Caco-2 (cell line): ENCODE measurements around the gene MMP28. TPM values are rescaled to one million over a fixed set of nuclear protein-coding genes. Genes with fewer than 3 reads are reported as not detected.

ENCODE experiments used
- BruUV-seq: library from RNA; stranded (reverse); fragments of 400-500 nt; replicated peaks from 2 replicates; lab custom pipeline; 2021; lab: Mats Ljungman, UMichigan
- CTCF ChIA-PET: fragments of 300-600 bp; sonication (Branson Sonifier 250); formaldehyde crosslinking; loops from one replicate; lab custom pipeline; 2022; ENCODE audit warnings: antibody characterized with exemption; lab: Charles Lee
- POLR2A ChIA-PET: fragments of 300-600 bp; sonication (Branson Sonifier 250); formaldehyde crosslinking; loops from one replicate; lab custom pipeline; 2022; ENCODE audit warnings: antibody characterized with exemption; lab: Charles Lee
- DNase-seq, 2 experiments: peaks; one replicate each; pipeline versions ENCODE4 v3.0.0 to v3.0.0-alpha.2; 2020 to 2022
- H3K27me3 ChIP-seq: replicated peaks from 2 replicates; pipeline ENCODE4 v1.6.0; 2011; ENCODE audit warnings: low read length; ENCODE audit not compliant: control insufficient read depth, insufficient read depth
- H3K36me3 ChIP-seq: 2 replicates; pipeline ENCODE4 v1.5.1; 2011; ENCODE audit warnings: low read length; ENCODE audit not compliant: control insufficient read depth, insufficient read depth
- H3K4me1 ChIP-seq: fragments of 250-450 bp; sonication (Bioruptor Pico); 2 replicates; pipeline ENCODE4 v1.5.1; 2020; ENCODE audit warnings: mild to moderate bottlenecking
- H3K4me3 ChIP-seq: 2 replicates; pipeline ENCODE4 v1.5.1; 2011; ENCODE audit warnings: low read depth, mild to moderate bottlenecking, control low read depth, low read length
- H3K9me3 ChIP-seq: fragments of 250-450 bp; sonication (Bioruptor Pico); 2 replicates; pipeline ENCODE4 v1.5.1; 2020; ENCODE audit warnings: mild to moderate bottlenecking, moderate library complexity
- H3K27ac Mint-ChIP-seq: one replicate; pipeline ENCODE4 v1.8.0; 2022; ENCODE audit warnings: mixed read lengths; ENCODE audit not compliant: unreplicated experiment
- H3K27me3 Mint-ChIP-seq: one replicate; pipeline ENCODE4 v1.8.0; 2022; ENCODE audit warnings: mixed read lengths; ENCODE audit not compliant: insufficient read depth, unreplicated experiment
- H3K36me3 Mint-ChIP-seq: one replicate; pipeline ENCODE4 v1.8.0; 2022; ENCODE audit warnings: mild to moderate bottlenecking, mixed read lengths; ENCODE audit not compliant: insufficient read depth, unreplicated experiment
- H3K4me1 Mint-ChIP-seq: one replicate; pipeline ENCODE4 v1.8.0; 2022; ENCODE audit warnings: low read depth, mixed read lengths; ENCODE audit not compliant: unreplicated experiment
- H3K4me3 Mint-ChIP-seq: one replicate; pipeline ENCODE4 v1.8.0; 2022; ENCODE audit warnings: mild to moderate bottlenecking, moderate library complexity, mixed read lengths; ENCODE audit not compliant: unreplicated experiment
- H3K9me3 Mint-ChIP-seq: one replicate; pipeline ENCODE4 v1.8.0; 2022; ENCODE audit warnings: mixed read lengths; ENCODE audit not compliant: unreplicated experiment
- CTCF ChIP-seq, 2 experiments: fragments of 200-600 bp in 1 of 2; IDR thresholded peaks; 1 replicate in 1 of 2; 2 replicates in 1 of 2; pipeline versions ENCODE4 v1.5.1 to v1.8.0; 2011 to 2022; ENCODE audit warnings: antibody characterized with exemption in 1 of 2, control low read depth in 1 of 2, inconsistent platforms in 1 of 2, low read depth in 1 of 2, low read length in 1 of 2, mild to moderate bottlenecking in 1 of 2, moderate library complexity in 1 of 2; ENCODE audit not compliant: insufficient read depth in 1 of 2, severe bottlenecking in 1 of 2, unreplicated experiment in 1 of 2
- intact Hi-C: fragments of 100-400 bp; cut with micrococcal nuclease; formaldehyde crosslinking; loops from one replicate; pipeline ENCODE4 v1.10.0; 2022; ENCODE audit not compliant: unreplicated experiment
- total RNA-seq: library from RNA; stranded (reverse); gene quantifications from 2 replicates; pipeline ENCODE4 v1.2.3, GENCODE V29; 2022

Gene MMP28
- total RNA-seq, 1 experiment from 2014 or later: not detected

GRCh38 chr17:35775583-35775982 lies 19.9 kb downstream of the MMP28 start:
- ChIA-PET POLR2A (no interaction called here), CTCF (interaction anchor here (5.2 kb wide), 1 partner anchor 12 kb away, joined by 25 read pairs; no protein-coding TSS in a partner anchor)
- Mint-ChIP-seq H3K36me3 (no peaks in the 10 kb centered on the region), H3K4me1 (peaks cover 7% of the 10 kb centered on the region), H3K4me3 (no peak overlapping the region), H3K9me3 (no peaks in the 10 kb centered on the region), H3K27me3 (peaks cover 8% of the 10 kb centered on the region), H3K27ac (no peak overlapping the region)
- BruUV-seq: no TSS peak
- no peaks in the 10 kb centered on the region for H3K36me3 ChIP-seq
- H3K4me1 ChIP-seq: no peaks in the 10 kb centered on the region
- H3K9me3 ChIP-seq: no peaks in the 10 kb centered on the region
- no peak for TF ChIP-seq CTCF (IDR thresholded peaks at IDR 0.05; ENCODE audit: insufficient read depth in 1 of 2, low read depth in 1 of 2, low read length in 1 of 2, severe bottlenecking in 1 of 2, unreplicated experiment in 1 of 2)
- no peak for DNase-seq
- intact Hi-C loops: no loop called here
- H3K4me3 ChIP-seq: no peak overlapping the region
- no peaks in the 10 kb centered on the region for H3K27me3 ChIP-seq

DNA sequence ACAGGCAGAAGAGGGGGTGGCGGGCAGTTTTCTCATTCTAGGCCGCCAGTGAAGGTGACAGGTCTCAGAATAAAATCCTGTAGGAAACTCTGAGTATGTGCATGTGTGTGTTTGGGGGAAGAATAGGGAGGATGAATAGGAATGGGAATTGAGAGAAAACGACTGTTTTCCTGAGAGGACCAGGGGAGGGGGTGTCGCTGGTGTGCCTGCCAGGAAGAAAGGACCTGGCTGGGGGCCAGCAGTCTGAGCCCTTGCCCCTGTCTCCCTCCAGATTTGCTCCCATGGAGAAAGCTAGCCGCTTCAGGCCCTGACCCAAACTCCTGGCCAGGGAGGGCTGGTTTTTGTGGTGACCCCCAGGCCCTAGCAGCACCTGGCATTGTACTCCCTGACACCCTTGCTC lies 20.4 kb downstream of the MMP28 start:
- Mint-ChIP-seq H3K4me3 (no peak overlapping the region), H3K36me3 (no peaks in the 10 kb centered on the region), H3K27ac (no peak overlapping the region), H3K4me1 (peaks cover 7% of the 10 kb centered on the region), H3K27me3 (peaks cover 8% of the 10 kb centered on the region), H3K9me3 (no peaks in the 10 kb centered on the region)
- intact Hi-C loops: no loop called here
- no TSS peak for BruUV-seq
- Histone ChIP-seq H3K4me1 (no peaks in the 10 kb centered on the region), H3K4me3 (no peak overlapping the region), H3K27me3 (no peaks in the 10 kb centered on the region), H3K36me3 (no peaks in the 10 kb centered on the region), H3K9me3 (no peaks in the 10 kb centered on the region)
- POLR2A ChIA-PET: no interaction called here
- TF ChIP-seq CTCF (IDR thresholded peaks at IDR 0.05; ENCODE audit: insufficient read depth in 1 of 2, low read depth in 1 of 2, low read length in 1 of 2, severe bottlenecking in 1 of 2, unreplicated experiment in 1 of 2): no peak
- no peak for DNase-seq
- CTCF ChIA-PET: interaction anchor here (2.7 to 5.2 kb wide), 2 partner anchors 11 kb away, joined by 10 to 25 read pairs; no protein-coding TSS in a partner anchor

DNA sequence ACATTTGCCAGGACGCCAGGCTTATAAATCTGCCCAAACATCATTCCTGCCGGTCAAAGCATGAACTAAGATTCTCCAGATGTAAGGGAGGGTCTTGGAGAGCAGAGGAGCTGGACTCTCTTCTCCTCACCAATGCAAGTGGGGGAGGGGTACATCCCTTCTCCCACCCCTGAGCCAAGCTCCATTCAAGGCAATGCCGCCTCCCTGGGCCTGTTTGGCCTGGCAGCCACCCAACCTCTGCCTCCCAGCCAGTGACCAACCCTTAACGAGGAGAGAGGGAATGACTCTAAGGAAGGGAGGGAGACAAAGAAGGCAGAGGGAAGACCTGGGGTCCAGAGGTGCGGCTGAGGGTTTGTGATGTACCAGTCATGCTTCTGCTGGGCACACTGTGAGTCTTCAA lies 20.9 kb downstream of the MMP28 start:
- intact Hi-C loops: no loop called here
- H3K27ac Mint-ChIP-seq: no peak overlapping the region
- ChIA-PET POLR2A (no interaction called here), CTCF (interaction anchor here (2.7 kb wide), 1 partner anchor 10 kb away, joined by 10 read pairs; no protein-coding TSS in a partner anchor)
- H3K36me3 Mint-ChIP-seq: no peaks in the 10 kb centered on the region
- no peak overlapping the region for H3K4me3 Mint-ChIP-seq
- Histone ChIP-seq H3K27me3 (no peaks in the 10 kb centered on the region), H3K36me3 (no peaks in the 10 kb centered on the region), H3K4me3 (no peak overlapping the region), H3K9me3 (no peaks in the 10 kb centered on the region), H3K4me1 (no peaks in the 10 kb centered on the region)
- TF ChIP-seq CTCF (IDR thresholded peaks at IDR 0.05; ENCODE audit: insufficient read depth in 1 of 2, low read depth in 1 of 2, low read length in 1 of 2, severe bottlenecking in 1 of 2, unreplicated experiment in 1 of 2): no peak
- H3K9me3 Mint-ChIP-seq: no peaks in the 10 kb centered on the region
- peaks cover 7% of the 10 kb centered on the region for H3K4me1 Mint-ChIP-seq
- no peak for DNase-seq
- H3K27me3 Mint-ChIP-seq: peaks cover 8% of the 10 kb centered on the region
- BruUV-seq: no TSS peak
